Smooth muscle cell (in vitro differentiated cells): Measurements from ENCODE around the gene C4orf50. TPM values are rescaled to one million over a fixed set of nuclear protein-coding genes. Genes with fewer than 3 reads are reported as not detected.
A peak's percentile ranks its signal among the peaks of the same experiment; 100 is the strongest.

Experiments used
- DNase-seq: peaks from one replicate; lab custom pipeline; 2025; ENCODE audit not compliant: unreplicated experiment; lab: John Stamatoyannopoulos, UW
- H2AFZ ChIP-seq: fragments of 200-600 bp; sonication (generic); 2 replicates; pipeline ENCODE4 v1.6.0; 2016; ENCODE audit warnings: antibody characterized with exemption, low read depth, mild to moderate bottlenecking
- H3F3A ChIP-seq: fragments of 200-600 bp; sonication (generic); 2 replicates; pipeline ENCODE4 v1.6.0; 2017; ENCODE audit warnings: antibody characterized with exemption, low read depth
- H3K27ac ChIP-seq: fragments of 200-600 bp; sonication (generic); 2 replicates; pipeline ENCODE4 v1.5.1; 2016; ENCODE audit warnings: low read depth, mild to moderate bottlenecking
- H3K27me3 ChIP-seq: fragments of 200-600 bp; sonication (generic); 2 replicates; pipeline ENCODE4 v1.6.1; 2016; ENCODE audit warnings: low read depth, mild to moderate bottlenecking
- H3K36me3 ChIP-seq: fragments of 200-600 bp; sonication (generic); 2 replicates; pipeline ENCODE4 v1.5.1; 2016; ENCODE audit warnings: low read depth
- H3K4me1 ChIP-seq: fragments of 200-600 bp; sonication (generic); 2 replicates; pipeline ENCODE4 v1.5.1; 2016; ENCODE audit warnings: low read depth
- H3K4me2 ChIP-seq: fragments of 200-600 bp; sonication (generic); 2 replicates; pipeline ENCODE4 v1.6.0; 2016; ENCODE audit warnings: mild to moderate bottlenecking
- H3K4me3 ChIP-seq: fragments of 200-600 bp; sonication (generic); 2 replicates; pipeline ENCODE4 v1.5.1; 2016; ENCODE audit warnings: mild to moderate bottlenecking
- H3K79me2 ChIP-seq: fragments of 200-600 bp; sonication (generic); 2 replicates; pipeline ENCODE4 v1.6.0; 2016; ENCODE audit warnings: low read depth, mild to moderate bottlenecking
- H3K9ac ChIP-seq: fragments of 200-600 bp; sonication (generic); 2 replicates; pipeline ENCODE4 v1.6.0; 2016; ENCODE audit warnings: low read depth
- H3K9me3 ChIP-seq: fragments of 200-600 bp; sonication (generic); replicated peaks from 2 replicates; pipeline ENCODE4 v1.5.1; 2016; ENCODE audit warnings: low read depth
- H4K20me1 ChIP-seq: fragments of 200-600 bp; sonication (generic); 2 replicates; pipeline ENCODE4 v1.6.0; 2016; ENCODE audit warnings: low read depth
- WGBS: methylation state at CpG from one replicate; pipeline ENCODE4 v1.1.7; 2016; ENCODE audit warnings: low lambda C conversion rate; 5-methylcytosine and 5-hydroxymethylcytosine counted together
- polyA plus RNA-seq: library from polyadenylated mRNA; unstranded; fragments of >200 nt; fragmentation: Nextera tagmentation; extraction: Ambion mirVana; gene quantifications from 2 replicates; pipeline ENCODE4 v1.2.1, GENCODE V29; 2016
- total RNA-seq: library from RNA; depleted of rRNA; stranded (reverse); fragments of >200 nt; gene quantifications from 2 replicates; pipeline ENCODE4 v1.2.3, GENCODE V29; 2014
- TF ChIP-seq, protein P1 (sequence below): fragments of 200-600 bp; sonication (generic); IDR thresholded peaks from 2 replicates; pipeline ENCODE4 v1.5.1; 2017; ENCODE audit warnings: borderline replicate concordance, mild to moderate bottlenecking, antibody characterized with exemption; ENCODE audit not compliant: insufficient read depth, poor library complexity, severe bottlenecking

C4orf50 gene
- total and polyA plus RNA-seq, 2 experiments from 2014 or later = not detected

DNA sequence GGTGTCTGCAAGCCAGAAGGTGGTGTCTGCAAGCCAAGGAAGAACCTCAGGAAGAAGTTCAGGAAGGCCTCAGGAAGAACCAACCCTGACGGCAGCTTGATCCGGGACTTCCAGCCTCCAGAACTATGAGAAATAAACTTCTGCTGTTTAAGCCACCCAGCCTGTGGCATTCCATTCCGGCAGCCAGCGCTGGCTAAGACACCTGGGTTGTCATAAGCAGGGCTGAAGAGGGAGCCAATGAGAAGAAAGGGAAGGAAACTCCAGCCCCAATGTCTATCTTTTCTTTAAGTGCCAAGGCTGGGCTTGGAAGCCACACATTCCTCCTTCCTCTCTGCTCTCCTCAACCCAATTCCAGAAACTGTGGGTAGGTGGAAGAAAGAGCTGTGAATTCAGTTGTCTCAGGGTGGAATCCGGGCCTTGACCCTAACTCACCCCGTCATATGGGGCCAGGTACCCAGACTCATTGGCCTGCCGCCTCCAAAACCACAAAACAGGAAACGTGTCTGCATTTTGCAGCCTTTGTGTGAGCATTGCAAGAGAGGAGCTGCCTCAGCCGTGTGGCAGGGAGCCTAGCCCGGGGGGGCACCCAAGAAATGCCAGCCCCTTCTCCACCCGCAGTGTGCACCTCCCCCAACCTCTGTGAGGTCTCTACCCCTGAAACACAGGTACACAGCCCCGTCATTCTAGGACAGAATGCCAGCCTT is 152.2 kb downstream of the C4orf50 start:
- no peaks in the 10 kb centered on the region for H3K9me3 ChIP-seq
- no peaks in the 10 kb centered on the region for H3K79me2 ChIP-seq
- H4K20me1 ChIP-seq = peaks cover 25% of the 10 kb centered on the region
- H2AFZ ChIP-seq = no peak overlapping the region
- no peaks in the 10 kb centered on the region for H3K4me1 ChIP-seq
- no peak for DNase-seq
- no peak overlapping the region for H3K9ac ChIP-seq
- no peaks in the 10 kb centered on the region for H3K27me3 ChIP-seq
- 88% methylated on average over 12 of the region's 12 CpGs for whole genome bisulfite sequencing
- H3K27ac ChIP-seq = no peak overlapping the region
- H3K36me3 ChIP-seq = no peaks in the 10 kb centered on the region
- H3K4me2 ChIP-seq = no peak overlapping the region
- no peaks in the 10 kb centered on the region for H3F3A ChIP-seq
- TF ChIP-seq, protein P1, sequence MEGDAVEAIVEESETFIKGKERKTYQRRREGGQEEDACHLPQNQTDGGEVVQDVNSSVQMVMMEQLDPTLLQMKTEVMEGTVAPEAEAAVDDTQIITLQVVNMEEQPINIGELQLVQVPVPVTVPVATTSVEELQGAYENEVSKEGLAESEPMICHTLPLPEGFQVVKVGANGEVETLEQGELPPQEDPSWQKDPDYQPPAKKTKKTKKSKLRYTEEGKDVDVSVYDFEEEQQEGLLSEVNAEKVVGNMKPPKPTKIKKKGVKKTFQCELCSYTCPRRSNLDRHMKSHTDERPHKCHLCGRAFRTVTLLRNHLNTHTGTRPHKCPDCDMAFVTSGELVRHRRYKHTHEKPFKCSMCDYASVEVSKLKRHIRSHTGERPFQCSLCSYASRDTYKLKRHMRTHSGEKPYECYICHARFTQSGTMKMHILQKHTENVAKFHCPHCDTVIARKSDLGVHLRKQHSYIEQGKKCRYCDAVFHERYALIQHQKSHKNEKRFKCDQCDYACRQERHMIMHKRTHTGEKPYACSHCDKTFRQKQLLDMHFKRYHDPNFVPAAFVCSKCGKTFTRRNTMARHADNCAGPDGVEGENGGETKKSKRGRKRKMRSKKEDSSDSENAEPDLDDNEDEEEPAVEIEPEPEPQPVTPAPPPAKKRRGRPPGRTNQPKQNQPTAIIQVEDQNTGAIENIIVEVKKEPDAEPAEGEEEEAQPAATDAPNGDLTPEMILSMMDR = no peak
- no peak overlapping the region for H3K4me3 ChIP-seq

DNA sequence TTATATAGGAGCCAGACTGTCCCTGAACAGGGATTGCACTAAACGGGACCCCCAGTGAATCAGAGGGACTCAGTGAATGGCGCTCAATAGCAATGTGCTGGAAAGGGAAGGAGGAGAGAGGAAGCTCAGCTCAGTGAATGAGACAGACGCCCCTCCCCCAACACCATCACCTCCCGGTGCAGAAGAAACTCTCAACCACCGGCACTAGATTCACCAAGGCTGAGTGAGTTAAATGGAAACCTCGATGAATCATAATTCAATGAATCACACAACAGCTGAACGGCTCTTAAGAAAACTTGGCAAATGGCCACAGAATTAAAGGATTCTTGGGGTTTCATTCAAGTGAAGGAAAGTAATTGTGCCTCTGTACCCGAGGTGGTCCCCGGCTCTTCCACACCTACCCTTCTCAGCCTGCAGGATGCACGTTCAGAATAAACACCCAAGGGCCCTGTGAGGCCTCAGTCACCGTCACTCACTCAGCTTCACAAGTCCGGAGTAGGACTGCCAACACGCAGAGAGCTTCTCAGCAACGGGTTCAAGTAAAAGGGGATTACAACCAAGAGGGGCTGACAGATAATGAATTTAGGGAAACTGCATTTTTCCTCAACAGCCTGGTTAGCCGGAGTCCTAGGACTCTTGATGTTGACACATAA is 154.6 kb downstream of the C4orf50 start:
- no peaks in the 10 kb centered on the region for H3K36me3 ChIP-seq
- DNase-seq = no peak
- H3K4me2 ChIP-seq = peak overlapping the region; percentile 39
- H2AFZ ChIP-seq = no peak overlapping the region
- no peaks in the 10 kb centered on the region for H3K4me1 ChIP-seq
- H3K9me3 ChIP-seq = no peaks in the 10 kb centered on the region
- no peaks in the 10 kb centered on the region for H3K27me3 ChIP-seq
- TF ChIP-seq, protein P1 = no peak
- no peaks in the 10 kb centered on the region for H3F3A ChIP-seq
- no peak overlapping the region for H3K27ac ChIP-seq
- H3K4me3 ChIP-seq = no peak overlapping the region
- no peak overlapping the region for H3K9ac ChIP-seq
- peaks cover 17% of the 10 kb centered on the region for H4K20me1 ChIP-seq
- 64% methylated on average over 15 of the region's 15 CpGs for WGBS
- H3K79me2 ChIP-seq = no peaks in the 10 kb centered on the region

DNA sequence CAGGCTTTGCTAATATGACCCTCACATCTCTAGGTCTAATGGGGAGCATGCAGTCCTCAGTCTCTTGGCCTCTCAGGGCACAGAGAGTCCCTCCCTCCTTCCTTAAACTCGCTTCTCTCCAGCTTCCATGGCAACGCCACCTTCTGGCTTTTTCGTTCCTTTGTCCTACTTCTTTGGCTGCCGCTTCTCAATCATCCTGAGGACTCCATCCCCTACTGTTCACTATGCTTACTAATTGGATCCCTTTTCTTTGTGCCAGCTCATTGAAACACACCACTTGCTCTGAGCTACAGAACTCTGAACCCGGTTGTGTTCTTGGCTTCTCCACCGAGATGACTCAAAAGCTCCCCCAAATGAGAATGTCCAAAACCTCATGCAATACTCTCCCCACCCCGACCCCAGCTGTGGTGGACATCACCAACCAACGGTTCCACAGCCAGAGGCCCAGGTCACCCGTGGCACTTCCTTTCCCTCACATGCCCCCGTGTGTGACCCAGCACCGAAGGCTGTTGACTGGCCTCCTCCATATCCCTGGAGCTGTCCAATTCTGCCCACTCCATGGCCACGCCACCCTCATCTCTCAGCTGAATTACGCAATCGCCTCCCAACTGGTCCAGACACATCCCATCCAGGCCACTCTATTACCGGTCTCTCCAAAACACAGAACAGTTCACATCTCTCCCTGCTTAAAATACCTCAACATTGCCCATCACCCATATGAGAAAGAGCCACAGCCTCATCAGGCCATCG is 160.0 kb downstream of the C4orf50 start:
- H3F3A ChIP-seq = no peaks in the 10 kb centered on the region
- no peak overlapping the region for H3K4me2 ChIP-seq
- WGBS = 99% methylated on average over 16 of the region's 16 CpGs

More for the DNA sequence above, 160.0 kb downstream of the C4orf50 start:
- H3K9ac ChIP-seq = no peak overlapping the region
- no peaks in the 10 kb centered on the region for H3K79me2 ChIP-seq
- no peak overlapping the region for H3K27ac ChIP-seq
- no peaks in the 10 kb centered on the region for H3K9me3 ChIP-seq
- no peak overlapping the region for H2AFZ ChIP-seq
- no peaks in the 10 kb centered on the region for H3K27me3 ChIP-seq
- TF ChIP-seq, protein P1 = no peak
- no peak for DNase-seq
- H3K4me1 ChIP-seq = no peaks in the 10 kb centered on the region
- no peak overlapping the region for H3K4me3 ChIP-seq
- H3K36me3 ChIP-seq = no peaks in the 10 kb centered on the region
- peaks cover 7% of the 10 kb centered on the region for H4K20me1 ChIP-seq
